GM18867 (cell line): ENCODE data around the gene ANKEF1.

Source experiments
- ATAC-seq: cut with Tn5 transposase; IDR thresholded peaks from one replicate; pipeline ENCODE4 v1.9.1; 2021; ENCODE audit warnings: mild to moderate bottlenecking, moderate library complexity; ENCODE audit not compliant: unreplicated experiment

ANKEF1 gene

DNA sequence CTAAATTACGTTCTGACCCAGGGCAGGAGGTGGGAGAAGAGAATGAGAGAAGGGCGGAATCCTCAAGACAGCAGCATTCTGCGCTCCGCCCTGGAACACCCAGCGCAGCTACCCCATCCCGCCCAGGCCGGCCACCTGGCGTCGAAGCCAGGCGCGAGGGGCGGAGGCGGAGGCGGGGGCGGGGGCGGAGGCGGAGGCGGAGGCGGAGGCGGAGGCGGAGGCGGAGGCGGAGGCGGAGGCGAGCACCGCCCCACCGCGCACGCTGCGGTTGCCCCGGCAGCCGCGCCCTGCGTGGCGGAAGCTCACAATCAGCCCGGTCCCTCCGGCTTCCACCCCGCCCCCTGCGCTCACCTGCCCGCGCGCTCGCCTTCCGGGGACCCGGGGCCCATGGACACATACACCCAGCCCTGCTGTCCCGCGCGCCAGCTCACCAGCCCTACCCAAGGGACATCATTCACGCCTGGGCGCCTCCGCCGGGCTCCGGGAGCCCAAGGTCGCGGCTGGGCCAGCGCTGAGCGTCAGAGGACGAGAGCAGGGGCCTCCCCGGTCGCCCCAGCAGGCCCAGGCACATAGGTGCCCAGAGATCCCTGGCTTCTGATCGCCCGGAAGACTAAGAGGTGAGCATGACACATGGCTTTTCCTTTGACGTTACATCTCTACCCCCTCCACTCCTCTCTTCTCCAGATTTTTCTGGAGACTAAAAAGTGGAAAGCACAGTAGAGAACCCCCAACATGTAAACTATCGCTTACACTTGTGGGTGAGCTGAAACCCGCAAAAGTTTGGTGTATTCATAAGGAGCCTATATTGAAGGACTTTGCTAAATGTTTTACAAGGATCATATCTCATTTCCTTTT, at the start of gene ANKEF1:
ANKEF1 (plus strand) TSS at position 271 of the 855 bp plus-strand sequence. CDS start 3,315 bp downstream, outside the sequence.
- ATAC-seq, result peak; percentile 98

DNA sequence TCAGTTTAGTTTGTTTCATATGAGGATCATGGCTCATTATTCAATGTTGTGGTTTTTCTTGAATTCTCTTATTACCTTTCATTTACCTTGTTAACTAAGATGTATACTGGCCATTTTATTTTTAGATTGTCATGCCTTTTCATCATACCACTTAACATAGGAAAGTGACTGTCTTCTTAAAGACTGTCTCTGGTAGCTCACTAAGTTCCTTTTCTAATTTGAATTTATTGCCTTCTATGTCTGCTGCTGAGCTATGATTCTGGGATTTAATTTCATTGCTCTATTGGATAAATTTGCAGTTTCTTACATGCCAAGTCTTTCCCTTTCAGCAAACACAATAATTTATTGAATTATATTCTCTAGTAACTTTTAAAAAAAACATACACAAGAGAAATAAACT, 49.5 kb upstream of the ANKEF1 start:
- ATAC-seq, result no peak

- ATAC-seq, result no peak
Measured at GRCh38 chr20:9985773-9986172, 49.0 kb upstream of the ANKEF1 start.

- ATAC-seq, result no peak
Measured at GRCh38 chr20:9989066-9989724, 45.6 kb upstream of the ANKEF1 start.

DNA sequence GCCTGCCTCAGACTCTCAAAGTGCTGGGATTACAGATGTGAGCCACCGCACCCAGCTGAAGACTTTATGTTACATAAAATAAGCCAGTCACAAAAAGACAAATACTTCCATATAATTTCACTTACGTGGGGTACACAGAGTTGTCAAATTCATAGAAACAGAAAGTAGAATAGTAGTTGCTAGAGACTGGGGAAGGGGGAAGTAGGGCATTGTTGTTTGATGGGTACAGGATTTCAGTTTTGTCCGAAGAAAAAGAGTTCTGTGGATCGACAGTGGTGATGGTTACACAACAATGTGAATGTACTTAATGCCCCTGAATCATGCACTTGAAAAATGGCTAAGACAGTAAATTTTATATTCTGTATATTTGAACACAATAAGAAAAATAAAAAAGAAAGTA, 41.6 kb upstream of the ANKEF1 start:
- ATAC-seq, result no peak

DNA sequence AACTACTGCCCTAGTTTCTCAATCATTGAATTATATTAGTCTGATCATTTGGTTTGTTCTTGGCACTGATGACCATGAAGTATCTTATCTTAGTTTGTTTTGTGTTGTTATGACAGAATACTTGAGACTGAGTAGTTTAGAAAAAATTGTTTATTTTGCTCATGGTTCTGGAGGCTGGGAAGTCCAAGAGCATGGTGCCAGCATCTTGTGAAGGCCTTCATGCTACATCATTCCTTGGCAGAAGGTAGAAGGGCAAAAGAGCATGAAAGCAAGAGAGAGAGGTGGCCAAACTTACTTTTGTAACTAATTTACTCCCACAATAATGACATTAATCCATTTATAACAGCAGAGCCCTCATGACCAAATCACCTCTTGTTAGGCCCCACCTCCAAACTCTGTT, 40.1 kb upstream of the ANKEF1 start:
- ATAC-seq, result no peak

DNA sequence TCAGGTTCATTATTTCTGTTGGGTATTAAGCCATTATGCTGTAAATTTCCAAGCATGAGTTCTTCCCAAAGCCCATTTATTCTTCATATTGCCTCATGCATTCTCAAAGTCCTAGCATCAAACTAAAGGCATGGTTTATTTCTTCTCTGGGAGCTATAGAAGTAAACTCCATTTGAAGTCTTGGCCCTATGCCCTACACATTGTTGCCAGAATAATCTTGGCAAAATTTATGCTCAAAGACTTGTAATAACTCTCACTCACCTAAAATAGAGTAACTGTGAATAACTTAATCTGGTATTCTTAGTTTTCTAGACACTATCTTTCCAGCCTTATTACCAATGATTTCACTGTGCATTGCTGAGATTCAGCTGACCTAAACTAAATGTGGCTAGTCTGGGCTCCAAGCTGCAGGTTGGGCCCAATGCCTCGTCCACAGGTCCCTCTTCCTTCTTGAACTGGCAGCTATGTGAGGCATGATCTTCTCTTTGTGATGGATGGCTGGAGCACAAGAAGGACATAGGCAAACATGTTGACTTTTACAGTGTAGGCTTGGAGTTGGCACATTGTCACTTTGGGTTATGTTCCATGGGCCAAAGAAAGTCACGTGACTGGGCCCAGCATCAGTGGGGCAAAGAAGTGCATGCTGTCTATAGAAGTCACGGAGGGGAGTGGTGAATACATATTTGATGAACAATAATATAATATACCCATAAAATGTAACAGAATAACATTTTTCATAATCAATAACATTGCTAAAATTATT, 39.1 kb upstream of the ANKEF1 start:
- no peak for ATAC-seq

- no peak for ATAC-seq
Measured at GRCh38 chr20:9996944-9997343, 37.8 kb upstream of the ANKEF1 start.

DNA sequence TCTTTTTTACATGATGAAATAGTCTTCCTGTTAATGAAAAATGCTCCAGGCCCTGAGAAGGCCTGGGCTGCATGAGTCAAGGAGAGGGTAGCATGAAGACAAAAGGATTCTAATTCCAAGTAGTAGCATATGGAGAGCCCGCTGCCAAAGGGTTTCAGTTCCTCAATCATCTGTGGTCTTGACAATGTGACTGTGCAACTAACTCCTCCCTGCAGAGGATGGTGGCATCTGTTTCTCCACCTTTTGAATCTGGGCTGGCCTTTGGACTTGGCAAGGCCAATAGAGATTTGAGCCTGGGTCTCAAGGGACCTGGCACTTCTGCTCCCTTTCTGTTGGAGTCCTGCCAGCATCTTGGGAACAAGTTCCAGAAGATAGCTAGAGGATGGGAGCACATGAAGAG, 35.1 kb upstream of the ANKEF1 start:
- ATAC-seq, result no peak

GRCh38 chr20:10002866-10003265, 31.9 kb upstream of the ANKEF1 start:
- no peak for ATAC-seq

DNA sequence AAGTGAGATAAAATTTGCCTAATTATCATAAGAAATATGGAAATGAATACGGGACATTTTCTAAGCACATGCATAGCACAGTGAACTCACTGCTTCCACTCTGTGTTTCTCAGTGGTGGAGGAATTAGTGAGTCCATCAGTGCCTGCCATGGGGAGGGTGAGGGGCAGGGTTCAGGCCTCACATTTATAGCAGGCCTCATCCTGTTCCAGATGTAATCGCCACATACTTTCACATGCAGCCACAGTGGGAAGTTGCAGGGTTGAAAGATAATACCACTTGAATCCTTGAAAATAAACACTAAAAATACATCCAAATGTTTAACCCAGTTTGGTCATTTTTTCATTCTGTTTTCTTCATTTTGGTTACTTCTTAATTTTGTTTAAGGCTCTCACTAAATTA, 29.9 kb upstream of the ANKEF1 start:
- no peak for ATAC-seq

GRCh38 chr20:10005885-10006284, 28.9 kb upstream of the ANKEF1 start:
- ATAC-seq, result no peak

- ATAC-seq, result no peak
Measured at GRCh38 chr20:10006447-10007090, 28.2 kb upstream of the ANKEF1 start.

DNA sequence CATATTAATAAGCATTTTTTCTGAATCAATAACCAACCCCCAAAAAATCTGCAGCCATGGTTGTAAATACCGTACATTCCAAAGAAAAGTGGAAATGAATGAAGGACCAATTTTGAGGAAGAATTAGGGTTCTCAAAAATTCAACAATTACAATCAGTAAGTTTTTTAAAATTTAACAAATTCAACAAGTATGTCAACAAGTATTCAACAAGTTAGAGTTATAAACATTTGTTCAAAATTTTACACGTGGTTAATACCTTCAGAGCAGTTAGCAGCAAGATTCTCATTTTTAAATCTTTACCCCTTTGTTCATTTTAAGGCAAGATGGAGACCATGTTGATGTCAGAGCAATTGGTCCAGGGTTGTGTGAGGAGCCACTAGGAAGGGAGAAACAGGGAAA, 27.6 kb upstream of the ANKEF1 start:
- no peak for ATAC-seq

DNA sequence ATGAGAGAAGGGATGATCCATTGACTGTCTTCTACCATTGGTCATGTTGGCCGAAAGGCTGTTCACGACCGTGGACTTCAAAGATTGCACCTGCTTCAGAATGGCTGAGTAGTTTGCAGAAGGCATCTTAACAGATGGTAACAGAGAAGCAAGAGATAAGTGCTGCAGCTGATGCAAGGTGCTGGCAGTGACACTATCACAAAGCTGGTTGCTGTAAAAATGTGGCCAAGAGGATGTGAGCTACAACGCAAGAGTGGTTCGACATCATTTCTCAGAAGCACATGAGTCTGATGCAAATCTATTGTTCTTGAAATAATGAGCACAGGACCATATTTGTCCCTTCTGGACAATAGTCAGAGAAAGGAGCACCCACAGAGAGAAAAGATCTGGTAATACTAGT, 27.0 kb upstream of the ANKEF1 start:
- no peak for ATAC-seq

- ATAC-seq, result no peak
Measured at GRCh38 chr20:10012464-10012863, 22.3 kb upstream of the ANKEF1 start.

- ATAC-seq, result no peak
Measured at GRCh38 chr20:10014431-10014830, 20.4 kb upstream of the ANKEF1 start.

- ATAC-seq, result no peak
Measured at GRCh38 chr20:10020937-10021336, 13.8 kb upstream of the ANKEF1 start.

- no peak for ATAC-seq
Measured at GRCh38 chr20:10022625-10023024, 12.2 kb upstream of the ANKEF1 start.

GRCh38 chr20:10023911-10024310, 10.9 kb upstream of the ANKEF1 start:
- no peak for ATAC-seq
